IPS-18a (cell line): ENCODE results near the gene CLEC10A.
"Not testable (repeated sequence)": the region's sequence is repeated elsewhere in the genome, so short reads cannot be mapped to it uniquely, and the experiment has no call there.

Experiments used
- H3K27ac ChIP-seq: one replicate; pipeline ENCODE4 v1.5.1; 2013; ENCODE audit warnings: low read length
- H3K27me3 ChIP-seq: one replicate; pipeline ENCODE4 v1.6.1; 2013; ENCODE audit warnings: mild to moderate bottlenecking, low read length; ENCODE audit not compliant: control insufficient read depth, insufficient read depth
- H3K36me3 ChIP-seq: one replicate; pipeline ENCODE4 v1.6.1; 2013; ENCODE audit warnings: low read depth, low read length; ENCODE audit not compliant: control insufficient read depth
- H3K4me1 ChIP-seq: one replicate; pipeline ENCODE4 v1.6.1; 2013; ENCODE audit warnings: low read depth, low read length; ENCODE audit not compliant: control insufficient read depth
- H3K4me3 ChIP-seq: one replicate; pipeline ENCODE4 v1.5.1; 2013; ENCODE audit warnings: low read length
- H3K9ac ChIP-seq: one replicate; pipeline ENCODE4 v1.6.1; 2013; ENCODE audit warnings: mild to moderate bottlenecking, low read length, moderate library complexity
- H3K9me3 ChIP-seq: one replicate; pipeline ENCODE4 v1.6.1; 2013; ENCODE audit warnings: low read depth, low read length; ENCODE audit not compliant: control insufficient read depth

Gene CLEC10A

GRCh38 chr17:7079581-7080455 is at the start of gene CLEC10A:
TSS of gene CLEC10A (minus strand) at chr17:7080251. CDS start at chr17:7078812, 1,439 bp downstream.
- Histone ChIP-seq H3K27ac (no peak within 1 kb of the TSS), H3K9ac (no peak within 1 kb of the TSS), H3K27me3 (no peaks in the 10 kb centered on the region), H3K9me3 (no peaks in the 10 kb centered on the region), H3K4me1 (no peaks in the 10 kb centered on the region), H3K36me3 (no peaks in the 10 kb centered on the region), H3K4me3 (no peak within 1 kb of the TSS)

DNA sequence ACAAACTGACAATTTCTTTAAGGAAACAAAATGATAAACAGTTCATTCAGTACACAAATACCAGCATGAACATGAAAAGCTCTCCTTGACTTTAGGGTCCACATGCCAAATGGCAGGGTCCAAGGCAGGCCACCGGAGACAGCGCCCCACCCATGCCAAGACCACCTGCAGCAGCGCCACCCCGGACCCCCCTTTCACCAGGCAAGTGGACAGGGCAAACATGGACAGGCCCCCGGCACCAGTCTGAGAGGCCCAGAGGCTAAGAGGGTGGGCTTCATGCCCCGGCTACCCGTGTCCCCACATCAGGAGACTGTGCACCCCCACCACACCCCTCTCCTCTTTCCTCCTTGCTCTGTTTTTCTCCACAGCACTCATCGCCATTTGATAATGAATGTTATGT is 49.3 kb upstream of the CLEC10A start:
- Histone ChIP-seq H3K27me3 (peaks cover 3% of the 10 kb centered on the region), H3K27ac (no peak overlapping the region), H3K36me3 (no peaks in the 10 kb centered on the region), H3K4me3 (no peak overlapping the region), H3K4me1 (peaks cover 29% of the 10 kb centered on the region), H3K9me3 (no peaks in the 10 kb centered on the region), H3K9ac (no peak overlapping the region)

DNA sequence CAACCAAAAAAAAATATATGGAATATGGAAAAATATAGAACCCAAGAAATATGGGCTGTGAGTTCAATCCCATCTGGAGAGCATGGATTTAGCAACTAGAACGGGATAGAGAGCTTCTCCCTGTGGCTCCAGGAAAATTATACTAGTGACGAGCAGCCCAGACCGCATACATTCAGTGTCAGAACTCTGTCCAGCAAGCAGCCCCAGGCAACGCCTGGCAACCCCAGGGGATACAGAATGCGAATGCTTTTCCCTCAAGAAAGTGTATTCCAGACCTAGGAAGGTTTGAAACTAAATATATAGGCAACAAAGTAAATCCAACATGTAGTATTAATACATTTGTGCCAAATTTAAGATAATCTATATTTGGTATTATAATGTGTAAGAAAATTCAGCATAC is 48.1 kb upstream of the CLEC10A start:
- Histone ChIP-seq H3K9ac (no peak overlapping the region), H3K36me3 (no peaks in the 10 kb centered on the region), H3K27ac (no peak overlapping the region), H3K4me1 (peaks cover 21% of the 10 kb centered on the region), H3K4me3 (no peak overlapping the region), H3K9me3 (no peaks in the 10 kb centered on the region), H3K27me3 (no peaks in the 10 kb centered on the region)

- H3K36me3 ChIP-seq, H3K9me3 ChIP-seq, H3K9ac ChIP-seq, H3K4me3 ChIP-seq, H3K27me3 ChIP-seq, H3K27ac ChIP-seq: not testable (repeated sequence)
- H3K4me1 ChIP-seq = peaks cover 18% of the 10 kb centered on the region
These were observed 47.5 kb upstream of the CLEC10A start for GRCh38 chr17:7127501-7127900.

- H3K27me3 ChIP-seq, H3K36me3 ChIP-seq, H3K9me3 ChIP-seq, H3K27ac ChIP-seq, H3K4me3 ChIP-seq, H3K9ac ChIP-seq: not testable (repeated sequence)
- peaks cover 16% of the 10 kb centered on the region for H3K4me1 ChIP-seq
These were observed 46.3 kb upstream of the CLEC10A start for GRCh38 chr17:7126386-7126785.

GRCh38 chr17:7124923-7125322 is 44.9 kb upstream of the CLEC10A start:
- Histone ChIP-seq H3K9me3 (no peaks in the 10 kb centered on the region), H3K9ac (no peak overlapping the region), H3K36me3 (no peaks in the 10 kb centered on the region), H3K27me3 (no peaks in the 10 kb centered on the region), H3K4me3 (no peak overlapping the region), H3K4me1 (peaks cover 4% of the 10 kb centered on the region), H3K27ac (no peak overlapping the region)

GRCh38 chr17:7123844-7124243 is 43.8 kb upstream of the CLEC10A start:
- Histone ChIP-seq H3K36me3 (no peaks in the 10 kb centered on the region), H3K27ac (no peak overlapping the region), H3K4me1 (no peaks in the 10 kb centered on the region), H3K4me3 (no peak overlapping the region), H3K9me3 (no peaks in the 10 kb centered on the region), H3K9ac (no peak overlapping the region), H3K27me3 (no peaks in the 10 kb centered on the region)

DNA sequence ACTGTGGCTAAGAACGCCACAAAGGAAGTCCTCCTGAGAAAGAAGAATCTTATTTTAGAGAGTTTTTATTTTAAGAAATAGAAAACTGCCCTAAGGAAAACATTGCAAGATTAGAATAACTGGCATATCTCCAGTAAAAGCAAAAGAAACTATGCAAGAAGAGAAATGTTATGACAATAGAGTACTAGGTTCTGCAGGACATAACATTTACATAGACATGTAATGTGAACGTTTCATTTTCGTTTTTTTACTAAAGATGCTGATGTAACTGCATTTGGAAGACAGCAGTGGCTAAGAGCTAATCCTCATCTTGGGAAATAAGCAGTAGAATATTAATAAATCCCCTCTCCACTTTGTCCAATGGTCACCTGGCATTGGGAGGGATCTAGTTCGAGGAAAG is 42.3 kb upstream of the CLEC10A start:
- Histone ChIP-seq H3K27ac (no peak overlapping the region), H3K4me1 (no peaks in the 10 kb centered on the region), H3K9ac (no peak overlapping the region)

DNA sequence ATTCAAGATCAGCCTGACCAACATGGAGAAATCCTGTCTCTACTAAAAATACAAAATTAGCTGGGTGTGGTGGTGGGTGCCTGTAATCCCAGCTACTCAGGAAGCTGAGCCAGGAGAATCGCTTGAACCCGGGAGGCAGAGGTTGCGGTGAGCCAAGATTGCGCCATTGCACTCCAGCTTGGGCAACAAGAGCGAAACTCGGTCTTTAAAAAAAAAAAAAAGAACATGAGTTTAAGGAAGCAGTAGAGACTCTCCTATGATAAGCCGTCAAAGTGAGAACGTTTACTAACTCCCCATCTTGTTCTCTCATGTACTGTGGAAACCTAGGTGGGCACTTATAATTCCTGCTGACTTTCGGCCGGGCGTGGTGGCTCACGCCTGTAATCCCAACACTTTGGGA is 40.6 kb upstream of the CLEC10A start:
- H3K27ac ChIP-seq, H3K9ac ChIP-seq, H3K36me3 ChIP-seq, H3K27me3 ChIP-seq, H3K9me3 ChIP-seq, H3K4me1 ChIP-seq, H3K4me3 ChIP-seq: not testable (repeated sequence)

More for the DNA sequence above, 42.3 kb upstream of the CLEC10A start:
- Histone ChIP-seq H3K36me3 (no peaks in the 10 kb centered on the region), H3K9me3 (no peaks in the 10 kb centered on the region), H3K27me3 (no peaks in the 10 kb centered on the region), H3K4me3 (no peak overlapping the region)

DNA sequence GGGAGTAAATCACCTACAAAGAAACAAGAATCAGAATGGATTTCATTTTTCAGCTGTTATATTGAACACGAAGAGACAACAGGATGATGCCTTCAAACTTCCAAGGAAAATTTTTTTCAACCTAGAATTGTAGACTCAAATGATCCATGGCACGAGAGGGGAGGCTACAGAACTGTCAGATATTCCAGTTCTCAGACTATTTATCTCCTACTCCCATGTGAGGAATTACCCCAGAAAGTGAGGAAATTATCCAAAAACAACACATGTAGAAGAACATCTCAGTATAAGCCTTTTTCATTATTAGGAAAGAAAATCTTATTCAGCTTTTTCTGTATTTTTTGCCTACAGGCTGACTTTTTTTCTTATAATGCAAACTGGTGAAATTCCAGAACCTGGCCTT is 40.1 kb upstream of the CLEC10A start:
- no peak overlapping the region for H3K4me3 ChIP-seq
- H3K27ac ChIP-seq = no peak overlapping the region
- no peak overlapping the region for H3K9ac ChIP-seq
- H3K36me3 ChIP-seq = no peaks in the 10 kb centered on the region
- no peaks in the 10 kb centered on the region for H3K27me3 ChIP-seq
- H3K9me3 ChIP-seq = no peaks in the 10 kb centered on the region
- no peaks in the 10 kb centered on the region for H3K4me1 ChIP-seq

DNA sequence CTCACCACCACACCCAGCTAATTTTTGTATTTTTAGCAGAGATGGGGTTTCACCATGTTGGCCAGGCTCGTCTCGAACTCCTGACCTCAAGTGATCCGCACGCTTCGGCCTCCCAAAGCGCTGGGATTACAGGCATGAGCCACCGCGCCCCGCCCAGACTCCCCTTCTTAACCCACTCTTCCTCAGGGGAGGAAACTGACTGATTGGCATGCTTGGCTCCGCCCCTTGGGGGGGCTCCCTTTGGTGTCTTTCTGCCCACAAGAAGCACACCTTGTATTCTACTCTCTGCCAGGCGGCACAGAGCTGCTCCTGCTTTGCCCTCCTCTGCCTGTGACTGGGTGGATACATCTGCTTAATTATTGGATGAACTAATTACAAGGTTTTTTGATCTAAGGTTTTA is 39.3 kb upstream of the CLEC10A start:
- Histone ChIP-seq H3K27ac (no peak overlapping the region), H3K4me3 (no peak overlapping the region), H3K9me3 (no peaks in the 10 kb centered on the region), H3K9ac (no peak overlapping the region), H3K4me1 (peaks cover 5% of the 10 kb centered on the region), H3K36me3 (no peaks in the 10 kb centered on the region), H3K27me3 (no peaks in the 10 kb centered on the region)
